Tibial nerve (tissue), 3 donors: Measurements from ENCODE around the gene CACNA1B.

Source experiments
- POLR2A ChIP-seq, 2 donors: fragments of 450-650 bp; IDR thresholded peaks; one replicate each; pipeline ENCODE4 v1.6.1; 2017; ENCODE audit warnings: antibody characterized with exemption in 2 of 2, mild to moderate bottlenecking in 2 of 2, moderate library complexity in 2 of 2
- TF ChIP-seq, protein P1 (sequence below), 5 experiments: fragments of 200-600 bp in 3 of 5; fragments of 450-650 bp in 2 of 5; sonication (generic) in 3 of 5; IDR thresholded peaks; one replicate each; pipeline ENCODE4 v1.5.1; 2016 to 2019; ENCODE audit warnings: antibody characterized with exemption in 5 of 5, mild to moderate bottlenecking in 3 of 5, moderate library complexity in 2 of 5

DNA sequence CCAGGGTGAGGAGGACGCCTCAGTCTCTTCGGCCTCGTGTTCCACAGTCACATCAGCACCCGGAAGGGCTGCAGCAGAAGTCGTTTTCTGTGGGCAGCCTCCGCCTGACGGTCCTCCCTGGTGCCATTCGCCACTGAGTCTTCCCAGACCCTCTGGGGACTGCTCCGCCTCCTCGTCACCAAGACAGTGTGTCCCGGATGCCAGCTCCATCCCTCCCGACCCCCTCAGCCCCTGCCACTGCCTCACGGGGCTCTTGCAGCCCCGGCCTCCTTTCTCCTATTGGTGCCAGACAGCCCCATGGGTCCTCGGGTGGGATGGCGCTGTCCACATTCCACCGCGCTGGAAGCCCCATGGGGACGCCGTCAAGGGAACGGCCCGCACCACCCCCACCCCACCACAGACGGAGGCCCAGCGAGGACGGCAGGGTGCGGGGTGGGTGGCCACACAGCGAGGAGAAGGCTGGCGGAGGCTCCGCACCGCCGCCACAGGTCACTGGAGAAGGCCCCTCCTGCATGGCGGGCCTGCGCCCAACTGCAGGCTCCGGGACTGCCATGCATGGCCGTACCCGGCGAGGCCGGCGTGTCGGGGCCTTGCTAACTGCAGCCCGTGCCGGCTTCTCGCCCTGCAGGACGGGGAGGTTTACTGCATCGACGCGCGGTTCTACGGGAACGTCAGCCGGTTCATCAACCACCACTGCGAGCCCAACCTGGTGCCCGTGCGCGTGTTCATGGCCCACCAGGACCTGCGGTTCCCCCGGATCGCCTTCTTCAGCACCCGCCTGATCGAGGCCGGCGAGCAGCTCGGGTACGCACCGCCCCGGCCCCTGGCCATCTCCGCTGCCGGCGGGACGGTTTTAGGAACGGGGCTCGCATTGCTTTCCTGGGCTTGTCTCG, 43.6 kb upstream of the CACNA1B start:
- TF ChIP-seq POLR2A (IDR thresholded peaks at IDR 0.05): no peak
- TF ChIP-seq, protein P1, sequence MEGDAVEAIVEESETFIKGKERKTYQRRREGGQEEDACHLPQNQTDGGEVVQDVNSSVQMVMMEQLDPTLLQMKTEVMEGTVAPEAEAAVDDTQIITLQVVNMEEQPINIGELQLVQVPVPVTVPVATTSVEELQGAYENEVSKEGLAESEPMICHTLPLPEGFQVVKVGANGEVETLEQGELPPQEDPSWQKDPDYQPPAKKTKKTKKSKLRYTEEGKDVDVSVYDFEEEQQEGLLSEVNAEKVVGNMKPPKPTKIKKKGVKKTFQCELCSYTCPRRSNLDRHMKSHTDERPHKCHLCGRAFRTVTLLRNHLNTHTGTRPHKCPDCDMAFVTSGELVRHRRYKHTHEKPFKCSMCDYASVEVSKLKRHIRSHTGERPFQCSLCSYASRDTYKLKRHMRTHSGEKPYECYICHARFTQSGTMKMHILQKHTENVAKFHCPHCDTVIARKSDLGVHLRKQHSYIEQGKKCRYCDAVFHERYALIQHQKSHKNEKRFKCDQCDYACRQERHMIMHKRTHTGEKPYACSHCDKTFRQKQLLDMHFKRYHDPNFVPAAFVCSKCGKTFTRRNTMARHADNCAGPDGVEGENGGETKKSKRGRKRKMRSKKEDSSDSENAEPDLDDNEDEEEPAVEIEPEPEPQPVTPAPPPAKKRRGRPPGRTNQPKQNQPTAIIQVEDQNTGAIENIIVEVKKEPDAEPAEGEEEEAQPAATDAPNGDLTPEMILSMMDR (IDR thresholded peaks at IDR 0.05): no peak
